ENCODE data around the gene NCK1.
A peak's percentile ranks its signal among the peaks of the same experiment; 100 is the strongest.

NCK1 gene

GRCh38 chr3:136861890-136862616 is at the start of gene NCK1:
NCK1 (plus strand) TSS chr3:136862208; CDS start chr3:136928002, 65,794 bp downstream.
- DNase-seq = peak; percentile 97 to 99 (median 98)

GRCh38 chr3:136817448-136817847 is 44.6 kb upstream of the NCK1 start:
- no peak for DNase-seq

- DNase-seq = peak in 1 of 3 experiments; percentile 81
Observed at GRCh38 chr3:136818191-136818768, 43.7 kb upstream of the NCK1 start.

GRCh38 chr3:136818769-136819391 is 43.1 kb upstream of the NCK1 start, which contains the start of gene SLC35G2:
SLC35G2 (plus strand) TSS chr3:136819126; CDS start chr3:136854461, 35,335 bp downstream.
- DNase-seq = peak; percentile 2 to 93 (median 87)

- DNase-seq = peak in 2 of 3 experiments; percentile 87 to 91
Observed at GRCh38 chr3:136819392-136819730, 42.6 kb upstream of the NCK1 start.

- peak in 2 of 3 experiments; percentile 87 to 91 for DNase-seq
Observed at GRCh38 chr3:136819731-136820679, 42.0 kb upstream of the NCK1 start.

- no peak for DNase-seq
Observed at GRCh38 chr3:136831461-136831860, 30.5 kb upstream of the NCK1 start.

GRCh38 chr3:136835089-136835812 is 26.8 kb upstream of the NCK1 start:
- DNase-seq = no peak

- no peak for DNase-seq
Observed at GRCh38 chr3:136835813-136836510, 26.0 kb upstream of the NCK1 start.

GRCh38 chr3:136836511-136837156 is 25.4 kb upstream of the NCK1 start:
- DNase-seq = no peak

GRCh38 chr3:136838641-136839555 is 23.1 kb upstream of the NCK1 start:
- DNase-seq = peak in 1 of 3 experiments; percentile 37

- no peak for DNase-seq
Observed at GRCh38 chr3:136839556-136839931, 22.5 kb upstream of the NCK1 start.

GRCh38 chr3:136840252-136840651 is 21.8 kb upstream of the NCK1 start:
- DNase-seq = no peak

- DNase-seq = no peak
Observed at GRCh38 chr3:136842294-136842693, 19.7 kb upstream of the NCK1 start.

- no peak for DNase-seq
Observed at GRCh38 chr3:136844724-136845123, 17.3 kb upstream of the NCK1 start.

GRCh38 chr3:136852180-136852579 is 9.8 kb upstream of the NCK1 start:
- DNase-seq = no peak

- no peak for DNase-seq
Observed at GRCh38 chr3:136856665-136857064, 5.3 kb upstream of the NCK1 start.

GRCh38 chr3:136858381-136858780 is 3.6 kb upstream of the NCK1 start:
- no peak for DNase-seq

GRCh38 chr3:136860541-136860940 is 1.5 kb upstream of the NCK1 start:
- peak; percentile 7 to 77 (median 46) for DNase-seq

All from NCI-H1417 (cell line).